ENCODE measurements around the gene SLC35B2. TPM values are rescaled to one million over a fixed set of nuclear protein-coding genes. Genes with fewer than 3 reads are reported as not detected.

The SLC35B2 gene
- total and polyA plus RNA-seq, 12 donors, result 12.7 to 79.8 (median 55.6) TPM

DNA sequence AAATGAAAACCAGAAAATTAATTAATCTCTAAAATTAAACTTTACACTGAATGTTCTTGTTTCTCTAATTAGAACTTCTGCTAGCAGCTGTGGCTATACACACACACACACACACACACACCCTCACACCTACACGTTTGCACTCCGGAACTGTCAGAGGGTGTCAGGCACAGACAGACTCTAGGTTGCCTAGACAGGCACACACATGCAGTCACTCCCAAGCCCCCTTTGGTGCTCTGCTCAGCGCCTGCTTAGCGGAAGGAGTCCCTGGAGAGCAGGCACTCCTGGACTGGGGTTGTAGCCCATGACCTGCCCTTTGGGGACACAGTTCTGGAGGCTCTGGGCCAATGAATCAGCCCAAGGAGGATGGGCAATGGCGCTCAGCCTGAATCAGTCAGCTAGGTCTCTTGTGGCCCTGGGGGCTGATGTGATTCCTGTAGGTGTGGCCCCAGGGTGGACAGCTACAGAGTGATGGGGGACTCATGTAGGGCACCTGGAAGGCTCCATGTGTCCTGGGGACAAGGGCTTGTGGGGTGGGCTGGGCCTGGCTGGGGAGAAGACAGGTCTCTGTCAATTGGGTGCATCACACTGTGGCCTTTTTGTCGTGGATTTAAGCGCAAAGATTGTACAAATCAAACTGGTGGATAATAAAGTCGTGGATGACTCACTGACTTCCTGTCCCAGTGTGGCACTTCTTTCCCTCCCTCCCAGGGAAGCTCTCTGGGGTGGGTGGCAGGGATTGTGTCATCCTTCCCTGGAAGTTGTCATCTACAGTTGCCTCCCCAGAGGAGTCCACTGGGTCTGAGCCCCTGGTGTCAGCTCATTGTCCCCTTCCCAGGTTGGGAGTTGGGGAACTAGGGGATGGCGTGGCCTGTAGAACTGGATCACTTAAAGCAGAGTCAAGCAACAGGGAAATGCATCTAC, 21.7 kb upstream of the SLC35B2 start:
- Histone ChIP-seq H3K4me1 (replicated peaks in 1 of 2) (peaks cover 0 to 8% of the 10 kb centered on the region in 2 donors), H3K27ac (no peak overlapping the region), H3K9me3 (replicated peaks in 1 of 3) (no peaks in the 10 kb centered on the region), H3K4me3 (no peak overlapping the region), H3K36me3 (replicated peaks in 1 of 2) (no peaks in the 10 kb centered on the region), H3K27me3 (peaks cover 34% of the 10 kb centered on the region)
- 60 to 82% (median 69%) methylated on average over 7 to 9 of the region's 9 CpGs for WGBS, 4 donors
- intact Hi-C loops (cut with DNase I), result no loop called here
- TF ChIP-seq CTCF (IDR thresholded peaks at IDR 0.05) (no peak), POLR2A (IDR thresholded peaks at IDR 0.05) (no peak)
- DNase-seq, result no peak

GRCh38 chr6:44278315-44278714, 21.0 kb upstream of the SLC35B2 start:
- DNase-seq, result no peak
- intact Hi-C loops (cut with DNase I), result no loop called here
- Histone ChIP-seq H3K27ac (no peak overlapping the region), H3K36me3 (replicated peaks in 1 of 2) (no peaks in the 10 kb centered on the region), H3K9me3 (replicated peaks in 1 of 3) (no peaks in the 10 kb centered on the region), H3K4me1 (replicated peaks in 1 of 2) (peaks cover 0 to 8% of the 10 kb centered on the region in 2 donors), H3K4me3 (no peak overlapping the region), H3K27me3 (peaks cover 41% of the 10 kb centered on the region)
- WGBS, 4 donors, result 59 to 71% (median 66%) methylated on average over 2 to 3 of the region's 3 CpGs
- TF ChIP-seq CTCF (IDR thresholded peaks at IDR 0.05) (no peak), POLR2A (IDR thresholded peaks at IDR 0.05) (no peak)

DNA sequence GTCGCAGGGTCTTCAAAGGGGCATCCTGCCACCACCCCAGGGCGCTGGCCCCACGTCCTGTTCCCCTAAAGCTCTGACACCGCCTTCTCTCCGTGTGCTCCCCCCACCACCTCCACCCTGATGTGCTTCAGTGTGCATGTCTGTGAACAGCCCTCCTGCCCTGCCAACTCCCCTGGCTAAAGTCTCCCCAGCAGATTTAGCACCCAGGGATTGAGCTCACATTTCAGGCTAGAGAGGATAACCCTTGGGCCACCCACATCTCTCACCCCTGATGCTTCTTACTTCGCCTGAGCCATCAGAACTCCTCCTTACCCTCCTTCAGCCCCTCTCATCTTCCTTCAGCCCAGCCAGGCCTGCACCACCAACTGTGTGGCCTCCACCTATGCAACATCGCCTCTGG, 20.4 kb upstream of the SLC35B2 start:
- intact Hi-C loops (cut with DNase I), result no loop called here
- H3K27me3 ChIP-seq, result peaks cover 42% of the 10 kb centered on the region
- 77 to 86% (median 82%) methylated on average over 7 of the region's 7 CpGs for WGBS, 4 donors

More for the DNA sequence above, 20.4 kb upstream of the SLC35B2 start:
- Histone ChIP-seq H3K4me3 (no peak overlapping the region), H3K27ac (no peak overlapping the region), H3K36me3 (replicated peaks in 1 of 2) (no peaks in the 10 kb centered on the region), H3K4me1 (replicated peaks in 1 of 2) (peaks cover 0 to 8% of the 10 kb centered on the region in 2 donors), H3K9me3 (replicated peaks in 1 of 3) (no peaks in the 10 kb centered on the region)
- TF ChIP-seq CTCF (IDR thresholded peaks at IDR 0.05) (no peak), POLR2A (IDR thresholded peaks at IDR 0.05) (no peak)
- DNase-seq, result no peak
